Neural crest cell (in vitro differentiated cells): Measurements from ENCODE around the gene MAP3K6. TPM values are rescaled to one million over a fixed set of nuclear protein-coding genes. Genes with fewer than 3 reads are reported as not detected.

Experiments used
- DNase-seq: peaks from one replicate; pipeline ENCODE4 v3.0.0; 2021; ENCODE audit warnings: low read depth, mixed read lengths, low spot score
- H3K27ac Mint-ChIP-seq: one replicate; pipeline ENCODE4 v1.8.0; 2021; ENCODE audit warnings: mild to moderate bottlenecking, mixed read lengths; ENCODE audit not compliant: unreplicated experiment
- H3K27me3 Mint-ChIP-seq: 2 replicates; pipeline ENCODE4 v1.8.0; 2021; ENCODE audit warnings: low read depth, mild to moderate bottlenecking, mixed read lengths
- H3K36me3 Mint-ChIP-seq: 2 replicates; pipeline ENCODE4 v1.8.0; 2021; ENCODE audit warnings: low read depth, mild to moderate bottlenecking, mixed read lengths
- H3K4me1 Mint-ChIP-seq: 2 replicates; pipeline ENCODE4 v1.8.0; 2021; ENCODE audit warnings: mixed read lengths
- H3K4me3 Mint-ChIP-seq: one replicate; pipeline ENCODE4 v1.8.0; 2021; ENCODE audit warnings: mild to moderate bottlenecking, mixed read lengths
- H3K9me3 Mint-ChIP-seq: 2 replicates; pipeline ENCODE4 v1.8.0; 2021; ENCODE audit warnings: mixed read lengths
- CTCF ChIP-seq: fragments of 200-600 bp; sonication (generic); conservative IDR thresholded peaks from 2 replicates; pipeline ENCODE4 v1.5.0; 2021; ENCODE audit warnings: antibody characterized with exemption, mild to moderate bottlenecking
- total RNA-seq: library from RNA; stranded (reverse); gene quantifications from 2 replicates; pipeline ENCODE4 v1.2.1, GENCODE V29; 2021

Gene MAP3K6
- total RNA-seq, 1 donor from 2014 or later = 13.6 TPM

DNA sequence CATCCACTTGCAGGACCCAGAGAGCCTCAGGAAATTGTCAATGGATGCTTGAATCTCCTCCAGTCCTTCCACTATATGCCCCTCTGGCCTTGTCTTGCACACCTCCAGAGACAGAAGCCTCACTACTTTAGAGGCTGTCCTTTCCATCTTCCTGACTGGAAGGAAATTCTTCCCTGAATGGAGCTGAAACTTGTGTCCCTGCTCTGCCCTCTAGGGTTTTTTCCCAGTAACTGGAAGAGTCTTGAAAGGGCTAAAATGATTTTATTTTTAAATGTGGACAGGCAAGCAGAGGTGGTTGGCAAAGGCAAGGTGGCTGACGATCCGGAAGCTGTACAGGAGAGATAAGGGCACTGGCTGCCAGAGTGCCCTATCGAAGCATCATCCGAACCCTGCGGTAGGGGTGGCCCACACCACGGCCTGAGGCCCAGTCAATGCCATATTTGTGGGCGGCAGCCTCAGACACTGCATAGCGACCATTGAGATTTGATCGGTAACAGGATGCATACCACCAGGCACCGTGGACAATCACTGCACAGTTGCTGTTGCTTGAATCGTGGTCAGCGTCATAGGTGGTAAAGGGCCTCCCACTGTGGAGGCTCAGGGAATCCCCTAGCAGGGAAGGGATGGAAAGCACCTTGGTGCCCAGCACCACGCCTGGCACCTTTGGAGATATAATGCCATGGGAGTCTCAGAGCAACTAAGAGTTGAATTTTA lies 2.3 kb upstream of the MAP3K6 start:
- H3K36me3 Mint-ChIP-seq = no peaks in the 10 kb centered on the region
- H3K9me3 Mint-ChIP-seq = no peaks in the 10 kb centered on the region
- peak; percentile 18 for TF ChIP-seq CTCF
- H3K4me1 Mint-ChIP-seq = peaks cover 29% of the 10 kb centered on the region
- peak overlapping the region; percentile 62 for H3K4me3 Mint-ChIP-seq
- H3K27ac Mint-ChIP-seq = no peak overlapping the region
- DNase-seq = no peak
- H3K27me3 Mint-ChIP-seq = no peaks in the 10 kb centered on the region

DNA sequence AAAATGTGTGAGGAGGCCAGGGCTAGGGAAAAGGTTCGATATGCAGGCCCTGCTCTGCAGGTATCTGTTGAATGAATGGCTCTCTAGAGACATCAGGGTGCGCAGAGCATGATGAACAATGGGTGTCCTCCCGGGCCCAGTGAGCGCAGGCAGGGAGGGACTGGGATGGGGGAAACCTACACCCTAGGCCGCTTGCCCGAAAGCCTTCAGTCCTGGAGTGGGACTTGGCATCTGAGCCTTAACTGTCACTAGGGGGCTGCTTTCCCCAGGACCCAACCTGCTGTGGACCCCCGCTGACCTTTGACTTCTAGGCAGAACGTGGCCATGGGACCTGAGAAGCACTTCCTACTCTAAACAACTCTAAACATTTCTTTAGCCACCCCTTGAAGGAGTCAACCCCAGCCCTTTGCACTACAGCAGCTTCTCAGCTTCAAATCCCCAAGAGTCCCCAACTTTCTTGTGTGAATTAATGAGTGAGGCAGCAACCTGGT lies 444 bp upstream of the MAP3K6 start:
- no peak for TF ChIP-seq CTCF
- Mint-ChIP-seq H3K27ac (no peak overlapping the region), H3K36me3 (no peaks in the 10 kb centered on the region), H3K4me3 (peak overlapping the region; percentile 84), H3K27me3 (no peaks in the 10 kb centered on the region), H3K4me1 (peaks cover 41% of the 10 kb centered on the region), H3K9me3 (no peaks in the 10 kb centered on the region)
- DNase-seq = no peak

- no peak for TF ChIP-seq CTCF
- Mint-ChIP-seq H3K36me3 (no peaks in the 10 kb centered on the region), H3K27ac (peak overlapping the region; percentile 87)
Measured at GRCh38 chr1:27366113-27366410, 699 bp downstream of the MAP3K6 start.

GRCh38 chr1:27365372-27366112 lies 1.2 kb downstream of the MAP3K6 start:
- H3K27me3 Mint-ChIP-seq = peaks cover 8% of the 10 kb centered on the region
- H3K4me3 Mint-ChIP-seq = peak overlapping the region; percentile 94
- DNase-seq = peak; percentile 76
- TF ChIP-seq CTCF = no peak
- peak overlapping the region; percentile 92 for H3K27ac Mint-ChIP-seq
- H3K36me3 Mint-ChIP-seq = no peaks in the 10 kb centered on the region
- no peaks in the 10 kb centered on the region for H3K9me3 Mint-ChIP-seq
- peaks cover 44% of the 10 kb centered on the region for H3K4me1 Mint-ChIP-seq

More at GRCh38 chr1:27366113-27366410, 699 bp downstream of the MAP3K6 start:
- H3K27me3 Mint-ChIP-seq = peaks cover 3% of the 10 kb centered on the region
- H3K9me3 Mint-ChIP-seq = no peaks in the 10 kb centered on the region
- peaks cover 44% of the 10 kb centered on the region for H3K4me1 Mint-ChIP-seq
- DNase-seq = peak; percentile 81
- peak overlapping the region; percentile 94 for H3K4me3 Mint-ChIP-seq

GRCh38 chr1:27364696-27365371 lies 1.9 kb downstream of the MAP3K6 start:
- Mint-ChIP-seq H3K4me1 (peaks cover 48% of the 10 kb centered on the region), H3K27me3 (peaks cover 14% of the 10 kb centered on the region), H3K36me3 (no peaks in the 10 kb centered on the region), H3K4me3 (peak overlapping the region; percentile 94), H3K9me3 (no peaks in the 10 kb centered on the region), H3K27ac (peak overlapping the region; percentile 92)
- no peak for DNase-seq
- TF ChIP-seq CTCF = no peak
